ENCODE data around the gene FBXW11.
"Not testable (repeated sequence)": the region's sequence is repeated elsewhere in the genome, so short reads cannot be mapped to it uniquely, and the experiment has no call there.

The FBXW11 gene

GRCh38 chr5:171906703-171907590 lies 99.5 kb downstream of the FBXW11 start:
- no peak for DNase-seq

GRCh38 chr5:171906066-171906570 lies 100.3 kb downstream of the FBXW11 start:
- DNase-seq = no peak

GRCh38 chr5:171904886-171905285 lies 101.6 kb downstream of the FBXW11 start:
- DNase-seq = no peak

DNA sequence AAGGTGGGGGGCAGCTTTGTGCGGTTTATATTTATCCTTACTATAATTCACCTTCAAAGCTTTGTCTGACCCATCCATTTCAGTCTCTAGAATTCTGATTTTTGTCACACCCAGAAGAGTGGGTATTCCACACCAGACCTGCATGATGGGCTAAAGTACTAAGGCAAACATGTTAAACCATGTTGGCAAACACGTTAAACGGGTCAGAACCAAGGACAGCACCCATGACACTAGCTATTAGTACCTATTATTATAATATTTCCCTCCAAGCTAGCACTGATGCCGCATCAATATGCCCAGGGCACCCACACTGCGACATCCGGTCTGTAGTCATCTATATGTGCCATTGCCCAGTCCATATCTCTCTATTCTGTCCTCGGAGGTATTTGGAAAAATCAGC lies 104.7 kb downstream of the FBXW11 start:
- DNase-seq = no peak

DNA sequence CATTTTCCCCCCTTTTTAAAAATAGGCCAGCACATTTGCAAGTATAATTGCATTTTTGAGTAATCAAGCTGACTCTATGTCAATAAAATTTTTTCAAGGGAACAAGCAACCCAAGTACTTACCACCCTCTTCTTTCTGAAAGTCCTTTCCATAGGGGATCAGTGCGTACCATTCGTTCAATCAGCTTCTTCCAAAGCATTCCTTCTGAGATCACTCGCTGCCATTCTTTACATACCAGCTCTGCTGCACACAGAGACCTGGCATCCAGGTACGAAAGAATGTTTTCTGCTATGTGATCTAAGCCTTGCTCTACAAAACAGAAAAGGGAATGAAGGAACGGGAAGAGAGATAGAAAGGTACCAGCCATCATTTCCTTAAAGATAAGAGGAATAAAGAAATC lies 106.6 kb downstream of the FBXW11 start:
- no peak for DNase-seq

DNA sequence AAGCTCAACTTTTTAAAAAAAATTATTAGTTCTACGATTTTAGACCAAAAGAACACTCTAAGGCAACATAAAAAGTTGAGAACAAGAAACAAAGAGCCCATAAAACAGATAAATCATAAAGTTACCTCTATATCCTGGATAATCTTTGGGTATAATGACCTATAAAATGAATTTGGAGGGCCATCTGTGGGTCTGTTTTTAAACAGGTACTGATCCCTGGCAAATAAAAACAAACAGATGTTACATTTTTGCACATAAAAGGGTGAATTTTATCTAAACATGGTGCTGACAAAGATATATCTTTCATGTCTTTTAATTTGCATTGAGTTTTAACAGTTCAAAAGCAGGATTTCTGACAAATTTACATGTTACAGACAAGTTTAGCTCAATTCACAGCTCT lies 107.6 kb downstream of the FBXW11 start:
- DNase-seq = no peak

DNA sequence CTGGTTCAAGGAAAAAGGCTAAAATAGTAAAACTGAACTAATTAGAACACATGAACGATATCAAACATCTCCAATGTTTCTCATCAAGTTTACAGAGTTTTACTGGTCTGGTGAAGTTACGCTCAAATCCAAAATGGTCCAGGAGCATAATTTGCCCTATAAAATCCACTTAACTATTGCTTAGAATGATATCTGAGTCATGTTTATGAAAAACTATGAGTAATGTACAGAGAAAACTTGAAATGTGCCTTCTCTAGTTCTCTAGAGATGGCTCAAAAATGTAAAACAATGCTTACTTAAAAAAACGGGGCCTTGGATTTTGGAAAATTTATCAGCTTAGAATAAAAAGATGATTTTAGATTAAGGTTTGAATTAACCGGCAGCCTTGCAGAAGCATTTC lies 108.1 kb downstream of the FBXW11 start:
- no peak for DNase-seq

- no peak for DNase-seq
Observed at GRCh38 chr5:171897231-171897630, 109.2 kb downstream of the FBXW11 start.

DNA sequence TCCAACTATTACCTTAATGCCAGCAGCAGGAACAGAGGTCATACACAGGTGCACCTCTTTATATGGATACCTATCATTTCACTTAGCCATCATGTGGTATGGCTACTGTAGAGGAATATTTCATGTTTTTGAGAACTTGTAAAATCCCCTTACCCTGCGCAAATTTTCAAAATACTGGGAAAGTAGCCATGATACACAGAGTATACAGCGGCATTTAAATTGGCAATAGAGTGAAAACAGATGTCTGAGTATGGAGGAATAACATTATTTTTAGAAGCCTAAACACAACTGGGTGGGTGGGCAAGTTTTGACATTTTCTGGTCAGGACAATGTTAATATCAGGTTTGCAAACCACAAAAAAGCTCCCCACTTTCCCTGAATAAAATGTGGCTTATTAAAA lies 111.4 kb downstream of the FBXW11 start:
- no peak for DNase-seq

DNA sequence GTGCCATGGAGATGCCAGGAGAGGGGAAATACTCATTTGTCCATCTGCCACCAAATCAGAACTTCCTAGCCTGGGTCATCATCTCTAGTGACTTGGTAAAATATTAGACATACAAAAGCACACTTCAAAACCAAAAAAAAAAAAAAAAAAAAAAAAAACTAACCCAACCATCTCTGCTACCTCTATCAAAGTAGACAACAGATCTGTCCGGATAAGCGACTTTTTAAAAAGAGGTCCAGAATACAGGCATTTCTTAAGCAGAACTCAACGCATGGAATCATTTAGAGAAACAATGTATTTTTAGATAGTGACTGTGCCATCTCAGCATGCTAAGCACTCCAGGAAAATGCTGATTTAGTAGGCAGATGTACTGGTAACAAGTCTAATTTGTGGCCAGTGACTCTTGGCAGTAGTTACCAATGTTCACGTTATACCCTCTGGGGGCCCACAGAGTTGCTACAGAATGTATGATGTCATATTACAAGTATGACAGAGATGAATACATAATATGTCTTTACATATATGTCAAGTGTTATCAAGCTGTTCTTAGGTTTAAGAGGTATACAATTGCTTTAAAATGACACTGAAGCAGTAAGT lies 113.0 kb downstream of the FBXW11 start:
- no peak for DNase-seq

- DNase-seq = no peak
Observed at GRCh38 chr5:171891595-171891994, 114.8 kb downstream of the FBXW11 start.

DNA sequence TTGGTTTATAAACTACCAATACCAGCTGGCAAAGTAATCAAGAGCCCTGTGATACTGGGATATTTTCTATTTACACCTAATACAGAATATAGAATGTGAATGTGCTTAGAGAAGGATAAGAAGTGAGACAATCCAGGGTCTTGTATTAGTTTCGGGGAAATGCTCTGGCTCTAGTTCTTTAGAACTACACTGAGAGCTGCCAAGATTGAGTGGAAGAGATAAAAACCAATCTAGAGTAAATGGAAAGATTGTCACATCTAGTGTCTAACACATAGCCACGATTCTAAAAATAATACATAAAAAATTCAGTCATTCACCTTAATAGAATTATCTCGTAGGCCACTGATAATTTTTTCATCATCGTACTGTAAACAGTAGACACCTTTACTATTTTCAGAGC lies 115.3 kb downstream of the FBXW11 start:
- DNase-seq = no peak

DNA sequence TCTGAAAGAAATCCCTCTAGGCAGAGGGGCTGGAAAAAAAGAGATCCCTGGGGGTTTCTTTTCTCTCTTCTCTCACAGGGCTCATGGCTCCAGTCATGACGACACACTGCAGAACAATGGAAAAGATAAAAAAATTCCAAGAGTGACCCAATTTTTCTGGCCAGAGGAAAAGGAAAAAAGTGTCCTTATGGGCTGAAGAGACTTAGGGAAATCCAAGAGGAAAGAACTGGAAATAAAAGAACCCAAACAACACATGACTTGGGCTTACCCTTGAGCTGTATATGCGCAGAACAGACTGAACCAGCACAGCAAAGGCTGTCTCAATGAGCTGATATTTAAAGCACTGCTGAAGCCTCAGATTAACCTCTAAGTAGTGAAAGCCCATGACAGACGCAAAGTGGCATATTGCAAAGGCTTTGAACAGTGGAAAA lies 118.4 kb downstream of the FBXW11 start:
- no peak for DNase-seq

DNA sequence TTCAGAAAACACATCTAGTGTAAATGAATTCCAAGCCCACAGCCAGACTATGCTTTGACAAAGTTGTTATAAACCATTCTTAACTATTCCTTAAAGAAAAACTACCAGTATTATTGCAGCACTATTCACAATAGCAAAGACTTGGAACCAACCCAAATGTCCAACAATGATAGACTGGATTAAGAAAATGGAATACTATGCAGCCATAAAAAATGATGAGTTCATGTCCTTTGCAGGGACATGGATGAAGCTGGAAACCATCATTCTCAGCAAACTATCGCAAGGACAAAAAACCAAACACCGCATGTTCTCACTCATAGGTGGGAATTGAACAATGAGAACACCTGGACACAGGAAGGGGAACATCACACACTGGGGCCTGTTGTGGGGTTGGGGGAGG lies 120.4 kb downstream of the FBXW11 start:
- not testable (repeated sequence) for DNase-seq

GRCh38 chr5:171882118-171882517 lies 124.3 kb downstream of the FBXW11 start:
- DNase-seq = no peak

DNA sequence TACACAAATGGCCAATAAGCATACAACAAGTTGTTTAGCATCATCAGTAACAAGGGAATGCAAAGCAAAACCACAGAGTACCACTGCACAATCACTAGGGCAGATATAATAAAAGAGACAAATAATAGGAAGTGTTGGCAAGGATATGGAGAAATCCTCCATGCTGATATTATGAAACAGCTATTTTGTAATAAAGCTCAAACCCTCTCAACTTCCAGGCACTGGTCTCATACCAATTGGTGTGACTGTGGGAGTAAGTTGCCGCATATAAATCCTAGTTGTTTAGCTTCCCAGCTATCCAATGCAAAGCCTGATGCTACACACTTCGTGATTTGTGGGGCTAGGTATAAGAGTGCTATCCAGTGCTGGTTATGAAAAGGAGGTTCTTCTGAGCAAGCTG lies 132.2 kb downstream of the FBXW11 start:
- DNase-seq = no peak

GRCh38 chr5:171872666-171873065 lies 133.8 kb downstream of the FBXW11 start:
- DNase-seq = no peak

DNA sequence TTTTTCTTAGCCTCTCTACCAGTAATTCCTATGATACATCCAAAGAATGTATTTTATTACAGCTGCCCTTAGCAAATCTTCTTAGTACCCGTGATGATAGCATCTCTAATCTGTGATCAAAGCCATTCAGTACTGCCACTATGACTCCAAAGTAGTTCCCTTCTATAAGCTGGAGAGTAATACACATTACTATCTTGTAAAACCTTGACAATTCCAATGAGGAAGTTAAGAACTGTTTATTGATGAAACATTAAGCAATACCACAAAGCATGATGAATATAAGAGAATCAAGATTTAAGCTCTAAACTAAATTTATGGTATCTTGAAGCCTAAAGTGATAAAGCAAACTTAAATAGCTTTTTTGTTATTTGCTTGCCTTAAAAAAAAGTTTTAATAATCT lies 134.7 kb downstream of the FBXW11 start:
- DNase-seq = no peak

DNA sequence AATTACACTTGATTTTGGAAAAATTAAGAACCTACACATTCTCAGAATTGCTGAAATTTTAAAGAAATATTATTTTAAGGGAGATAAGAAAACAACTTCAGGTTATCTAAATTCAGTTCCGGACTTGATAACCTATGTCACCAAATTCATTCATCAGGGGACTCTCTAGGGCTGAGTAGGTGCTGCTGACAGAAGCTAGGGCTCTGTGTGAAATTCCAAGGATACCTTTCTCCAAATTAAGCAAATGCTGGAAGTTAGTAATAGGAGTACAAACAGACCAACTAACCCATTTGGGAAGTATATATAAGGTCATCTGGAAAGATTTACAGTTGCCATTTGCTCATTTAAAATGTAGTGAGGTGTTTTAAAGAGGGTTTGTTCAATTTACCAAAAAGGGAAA lies 136.5 kb downstream of the FBXW11 start:
- DNase-seq = no peak

GRCh38 chr5:171868236-171868635 lies 138.2 kb downstream of the FBXW11 start:
- DNase-seq = no peak

DNA sequence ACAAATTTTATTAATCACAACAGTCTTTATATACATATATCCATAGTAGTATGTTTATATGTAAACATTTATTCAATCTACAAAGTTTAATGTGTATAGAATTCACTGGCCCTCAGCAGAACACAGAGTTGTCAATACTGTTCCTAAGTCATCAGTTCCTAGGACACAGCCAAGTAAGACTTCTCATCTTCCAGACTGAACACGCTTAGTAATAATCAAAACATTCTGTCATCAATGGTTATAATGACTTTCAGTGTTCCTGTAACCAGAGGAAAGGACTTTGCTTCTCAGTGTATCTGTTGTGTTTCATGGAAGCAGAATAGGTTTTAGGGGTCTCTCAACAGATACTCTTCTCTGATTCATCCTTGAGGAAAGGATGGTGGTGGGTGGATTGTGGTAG lies 138.7 kb downstream of the FBXW11 start:
- DNase-seq = no peak

- no peak for DNase-seq
Observed at GRCh38 chr5:171865471-171865870, 141.0 kb downstream of the FBXW11 start.

DNA sequence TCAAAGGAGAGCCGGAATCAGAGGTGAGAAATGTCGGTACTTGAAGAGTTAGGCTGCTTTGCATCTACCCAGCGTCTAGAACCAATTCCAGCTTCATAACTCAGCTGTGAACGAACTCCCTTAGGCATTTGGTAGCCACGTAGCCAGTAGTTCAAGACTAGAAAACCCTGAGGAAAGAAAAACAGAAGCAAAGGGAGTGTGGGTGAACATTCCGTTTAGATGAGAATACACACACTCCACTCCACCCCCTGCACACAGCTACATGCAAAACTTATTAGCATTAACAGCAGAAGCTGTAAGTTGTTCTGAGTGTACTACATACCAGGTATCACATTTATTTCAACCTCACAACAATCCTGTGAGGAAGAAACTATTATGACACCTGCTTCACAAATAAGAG lies 142.5 kb downstream of the FBXW11 start:
- DNase-seq = no peak

GRCh38 chr5:171862624-171863023 lies 143.8 kb downstream of the FBXW11 start:
- no peak for DNase-seq
